Suprapubic skin (tissue), 4 donors: ENCODE results near the gene SUGCT.

Experiments
- EP300 ChIP-seq: sonication (generic); formaldehyde crosslinking; IDR thresholded peaks from one replicate; pipeline ENCODE4 v1.6.1; 2017; ENCODE audit warnings: antibody characterized with exemption
- POLR2A ChIP-seq, 2 donors: fragments of 450-650 bp; IDR thresholded peaks; one replicate each; pipeline ENCODE4 v1.6.1; 2017; ENCODE audit warnings: antibody characterized with exemption in 2 of 2, mild to moderate bottlenecking in 2 of 2, moderate library complexity in 2 of 2
- POLR2AphosphoS5 ChIP-seq, 3 donors: sonication (generic); formaldehyde crosslinking; IDR thresholded peaks; one replicate each; pipeline ENCODE4 v1.6.1; 2017; ENCODE audit warnings: antibody characterized with exemption in 3 of 3
- TF ChIP-seq, protein P1 (sequence below), 2 donors: fragments of 200-600 bp in 1 of 2; fragments of 450-650 bp in 1 of 2; sonication (generic) in 1 of 2; IDR thresholded peaks; one replicate each; pipeline ENCODE4 v1.5.1; 2016 to 2019; ENCODE audit warnings: antibody characterized with exemption in 2 of 2, mild to moderate bottlenecking in 1 of 2, moderate library complexity in 1 of 2

DNA sequence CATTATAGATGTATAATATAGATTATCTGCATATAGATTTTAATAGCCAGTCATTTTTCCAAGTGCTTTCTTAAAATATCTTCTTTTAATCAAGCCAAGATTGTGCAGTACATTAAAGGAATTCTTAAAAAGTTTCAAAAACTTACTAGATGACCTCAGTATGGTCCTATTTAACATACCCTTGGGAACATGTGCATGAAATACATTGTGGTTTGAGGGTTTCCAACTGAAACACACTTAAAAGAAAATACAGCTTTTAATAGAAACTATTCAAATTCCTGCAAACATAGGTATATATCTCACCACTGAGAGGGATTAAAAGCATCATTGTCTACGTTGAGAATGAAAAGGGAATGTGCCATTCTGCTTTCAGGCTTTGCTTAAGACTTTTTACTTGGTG, 364.9 kb downstream of the SUGCT start:
- TF ChIP-seq, protein P1, sequence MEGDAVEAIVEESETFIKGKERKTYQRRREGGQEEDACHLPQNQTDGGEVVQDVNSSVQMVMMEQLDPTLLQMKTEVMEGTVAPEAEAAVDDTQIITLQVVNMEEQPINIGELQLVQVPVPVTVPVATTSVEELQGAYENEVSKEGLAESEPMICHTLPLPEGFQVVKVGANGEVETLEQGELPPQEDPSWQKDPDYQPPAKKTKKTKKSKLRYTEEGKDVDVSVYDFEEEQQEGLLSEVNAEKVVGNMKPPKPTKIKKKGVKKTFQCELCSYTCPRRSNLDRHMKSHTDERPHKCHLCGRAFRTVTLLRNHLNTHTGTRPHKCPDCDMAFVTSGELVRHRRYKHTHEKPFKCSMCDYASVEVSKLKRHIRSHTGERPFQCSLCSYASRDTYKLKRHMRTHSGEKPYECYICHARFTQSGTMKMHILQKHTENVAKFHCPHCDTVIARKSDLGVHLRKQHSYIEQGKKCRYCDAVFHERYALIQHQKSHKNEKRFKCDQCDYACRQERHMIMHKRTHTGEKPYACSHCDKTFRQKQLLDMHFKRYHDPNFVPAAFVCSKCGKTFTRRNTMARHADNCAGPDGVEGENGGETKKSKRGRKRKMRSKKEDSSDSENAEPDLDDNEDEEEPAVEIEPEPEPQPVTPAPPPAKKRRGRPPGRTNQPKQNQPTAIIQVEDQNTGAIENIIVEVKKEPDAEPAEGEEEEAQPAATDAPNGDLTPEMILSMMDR (IDR thresholded peaks at IDR 0.05) = no peak
- no peak for TF ChIP-seq POLR2A (IDR thresholded peaks at IDR 0.05)
- no peak for TF ChIP-seq EP300
- TF ChIP-seq POLR2AphosphoS5 (IDR thresholded peaks at IDR 0.05) = no peak
